Mesothelial cell of epicardium (in vitro differentiated cells): ENCODE results near the gene ASXL1. TPM values are rescaled to one million over a fixed set of nuclear protein-coding genes. Genes with fewer than 3 reads are reported as not detected.

Experiments used
- DNase-seq, 2 experiments: peaks; one replicate each; pipeline ENCODE4 v3.0.0; 2021; ENCODE audit warnings: low spot score in 2 of 2; ENCODE audit not compliant: unreplicated experiment in 2 of 2
- H3K27ac Mint-ChIP-seq: 2 replicates; pipeline ENCODE4 v1.8.0; 2021; ENCODE audit warnings: mixed read lengths
- H3K27me3 Mint-ChIP-seq: 2 replicates; pipeline ENCODE4 v1.8.0; 2021; ENCODE audit warnings: low read depth, mixed read lengths
- H3K36me3 Mint-ChIP-seq: 2 replicates; pipeline ENCODE4 v1.8.0; 2021; ENCODE audit warnings: mixed read lengths
- H3K4me1 Mint-ChIP-seq: 2 replicates; pipeline ENCODE4 v1.8.0; 2021; ENCODE audit warnings: mixed read lengths
- H3K4me3 Mint-ChIP-seq: 2 replicates; pipeline ENCODE4 v1.8.0; 2021; ENCODE audit warnings: mild to moderate bottlenecking, moderate library complexity, mixed read lengths
- H3K9me3 Mint-ChIP-seq: 2 replicates; pipeline ENCODE4 v1.8.0; 2021; ENCODE audit warnings: mixed read lengths
- total RNA-seq: library from RNA; stranded (reverse); gene quantifications from 3 replicates; pipeline ENCODE4 v1.2.1, GENCODE V29; 2021
- TF ChIP-seq, protein P1 (sequence below): fragments of 200-600 bp; sonication (generic); IDR thresholded peaks from one replicate; pipeline ENCODE4 v1.5.0; 2021; ENCODE audit warnings: antibody characterized with exemption; ENCODE audit not compliant: unreplicated experiment

ASXL1 gene
- total RNA-seq, 1 donor from 2014 or later: 182 TPM

DNA sequence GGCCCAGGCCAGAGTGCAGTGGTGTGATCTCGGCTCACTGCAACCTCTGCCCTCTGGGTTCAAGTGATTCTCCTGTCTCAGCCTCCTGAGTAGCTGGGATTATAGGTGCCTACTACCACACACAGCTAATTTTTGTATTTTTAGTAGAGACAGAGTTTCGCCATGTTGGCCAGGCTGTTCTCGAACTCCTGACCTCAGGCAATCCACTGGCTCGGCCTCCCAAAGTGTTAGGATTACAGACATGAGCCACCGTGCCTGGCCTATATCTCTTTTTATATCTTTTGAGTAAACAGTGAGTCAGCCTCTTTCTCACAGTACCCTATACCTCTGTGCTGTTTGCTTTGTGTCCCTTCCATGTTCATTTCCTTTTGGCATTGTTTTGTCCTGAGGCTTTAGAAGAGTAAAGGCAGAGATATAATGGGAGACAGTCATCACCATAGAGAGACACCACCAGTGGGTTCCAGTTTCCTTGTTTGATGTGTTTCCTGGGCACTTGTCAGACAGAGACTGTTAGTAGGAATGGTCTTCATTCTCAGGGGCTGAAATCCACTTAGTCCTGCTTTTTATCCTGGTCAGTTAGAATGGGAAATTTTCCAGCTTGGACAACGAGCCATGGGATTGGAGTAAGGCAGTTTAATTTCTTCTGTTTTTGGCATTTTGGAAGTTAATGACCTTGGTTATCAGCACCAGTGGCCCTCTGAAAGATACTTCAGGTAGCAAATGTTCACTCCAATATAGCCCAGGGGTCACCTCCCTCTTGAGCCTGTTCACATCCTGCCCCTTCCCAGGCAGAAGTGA lies 32.2 kb upstream of the ASXL1 start:
- Mint-ChIP-seq H3K4me1 (peaks cover 10% of the 10 kb centered on the region), H3K27me3 (no peaks in the 10 kb centered on the region), H3K36me3 (peaks cover 12% of the 10 kb centered on the region), H3K27ac (peak overlapping the region; percentile 45), H3K4me3 (no peak overlapping the region), H3K9me3 (no peaks in the 10 kb centered on the region)
- DNase-seq: no peak
- TF ChIP-seq, protein P1, sequence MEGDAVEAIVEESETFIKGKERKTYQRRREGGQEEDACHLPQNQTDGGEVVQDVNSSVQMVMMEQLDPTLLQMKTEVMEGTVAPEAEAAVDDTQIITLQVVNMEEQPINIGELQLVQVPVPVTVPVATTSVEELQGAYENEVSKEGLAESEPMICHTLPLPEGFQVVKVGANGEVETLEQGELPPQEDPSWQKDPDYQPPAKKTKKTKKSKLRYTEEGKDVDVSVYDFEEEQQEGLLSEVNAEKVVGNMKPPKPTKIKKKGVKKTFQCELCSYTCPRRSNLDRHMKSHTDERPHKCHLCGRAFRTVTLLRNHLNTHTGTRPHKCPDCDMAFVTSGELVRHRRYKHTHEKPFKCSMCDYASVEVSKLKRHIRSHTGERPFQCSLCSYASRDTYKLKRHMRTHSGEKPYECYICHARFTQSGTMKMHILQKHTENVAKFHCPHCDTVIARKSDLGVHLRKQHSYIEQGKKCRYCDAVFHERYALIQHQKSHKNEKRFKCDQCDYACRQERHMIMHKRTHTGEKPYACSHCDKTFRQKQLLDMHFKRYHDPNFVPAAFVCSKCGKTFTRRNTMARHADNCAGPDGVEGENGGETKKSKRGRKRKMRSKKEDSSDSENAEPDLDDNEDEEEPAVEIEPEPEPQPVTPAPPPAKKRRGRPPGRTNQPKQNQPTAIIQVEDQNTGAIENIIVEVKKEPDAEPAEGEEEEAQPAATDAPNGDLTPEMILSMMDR: no peak

DNA sequence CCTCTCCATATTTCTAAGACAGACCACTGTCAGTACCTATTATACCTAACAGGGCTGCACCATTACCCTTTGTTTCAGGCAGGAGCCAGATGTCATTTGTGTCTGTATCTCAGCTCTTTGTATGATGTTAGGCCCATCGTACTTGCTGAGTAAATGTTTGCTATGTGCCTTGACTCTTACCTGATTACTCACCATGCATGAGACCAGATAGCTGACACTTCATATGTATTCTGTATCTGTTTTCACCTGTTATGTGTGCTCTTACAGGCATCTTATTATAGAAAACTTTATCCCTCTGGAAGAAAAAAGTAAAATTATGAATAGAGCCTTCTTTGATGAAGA lies 31.7 kb upstream of the ASXL1 start:
- peak overlapping the region; percentile 45 for H3K27ac Mint-ChIP-seq
- TF ChIP-seq, protein P1: no peak
- no peaks in the 10 kb centered on the region for H3K9me3 Mint-ChIP-seq
- H3K27me3 Mint-ChIP-seq: no peaks in the 10 kb centered on the region
- no peak overlapping the region for H3K4me3 Mint-ChIP-seq
- DNase-seq: no peak
- H3K4me1 Mint-ChIP-seq: peaks cover 10% of the 10 kb centered on the region
- peaks cover 9% of the 10 kb centered on the region for H3K36me3 Mint-ChIP-seq

DNA sequence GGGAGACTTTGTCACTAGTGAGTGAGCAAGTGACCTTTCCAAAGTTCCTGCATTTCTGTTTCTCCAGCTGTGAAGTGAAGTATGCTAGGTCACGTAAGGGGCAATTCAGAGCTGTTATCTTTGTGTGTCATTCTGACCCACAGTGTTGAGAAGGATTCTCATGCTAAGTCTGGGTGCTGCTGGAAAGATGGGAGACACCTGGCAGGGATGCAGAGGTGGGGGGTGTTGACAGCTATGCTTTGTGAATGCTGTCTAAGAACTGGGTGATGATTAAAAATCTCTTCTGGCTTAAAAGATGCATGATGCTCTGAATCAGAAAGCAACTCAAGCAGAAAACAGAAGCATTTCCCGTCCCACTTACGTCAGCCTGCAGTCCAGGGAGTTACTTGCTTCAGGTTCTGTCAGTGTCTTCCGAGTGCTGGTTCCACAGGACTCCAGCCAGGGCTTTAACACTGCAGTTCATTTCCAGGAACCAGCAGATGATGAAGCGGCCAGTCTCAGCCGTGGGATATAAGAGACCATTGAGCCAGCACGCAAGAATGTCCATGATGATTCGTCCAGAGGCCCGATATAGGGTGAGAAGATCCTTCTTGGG lies 30.9 kb upstream of the ASXL1 start:
- TF ChIP-seq, protein P1: no peak
- Mint-ChIP-seq H3K9me3 (no peaks in the 10 kb centered on the region), H3K4me1 (peaks cover 10% of the 10 kb centered on the region), H3K4me3 (no peak overlapping the region), H3K36me3 (peaks cover 8% of the 10 kb centered on the region), H3K27me3 (no peaks in the 10 kb centered on the region), H3K27ac (peak overlapping the region; percentile 36)
- DNase-seq: no peak

DNA sequence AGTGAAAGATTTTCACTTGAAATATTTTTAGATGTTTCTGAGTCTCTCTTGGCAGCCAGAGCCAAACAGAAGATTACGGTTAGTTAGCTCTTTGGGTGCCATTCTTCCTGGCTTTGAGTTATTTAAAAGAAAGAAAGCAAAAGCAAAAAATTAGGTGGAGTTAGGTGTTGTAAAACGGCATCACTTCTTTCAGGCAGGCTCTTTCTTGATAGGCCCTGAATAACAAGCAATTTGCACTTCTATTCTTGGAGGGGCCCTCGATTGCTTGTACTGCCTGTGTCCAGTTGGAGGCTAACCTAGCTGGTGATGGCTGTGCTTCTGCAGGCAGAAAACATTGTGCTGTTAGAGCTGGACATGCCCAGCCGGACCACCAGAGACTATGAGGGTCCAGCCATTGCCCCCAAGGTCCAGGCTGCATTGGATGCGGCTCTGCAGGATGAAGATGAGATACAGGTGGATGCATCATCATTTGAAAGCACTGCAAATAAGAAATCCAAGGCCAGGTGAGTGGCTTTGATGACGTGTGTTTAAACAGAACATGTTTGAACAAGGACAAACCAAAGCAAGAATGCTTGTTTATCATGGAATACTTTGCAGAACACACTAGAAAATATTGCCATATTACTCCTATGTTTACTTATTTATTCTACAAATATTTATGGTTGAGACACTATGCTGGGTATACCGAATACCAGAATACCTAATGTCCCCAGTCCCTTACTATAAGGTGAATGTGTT lies 28.1 kb upstream of the ASXL1 start:
- H3K27ac Mint-ChIP-seq: no peak overlapping the region
- DNase-seq: no peak
- H3K4me1 Mint-ChIP-seq: peaks cover 10% of the 10 kb centered on the region
- TF ChIP-seq, protein P1: no peak
- H3K4me3 Mint-ChIP-seq: no peak overlapping the region
- H3K27me3 Mint-ChIP-seq: no peaks in the 10 kb centered on the region
- no peaks in the 10 kb centered on the region for H3K9me3 Mint-ChIP-seq
- H3K36me3 Mint-ChIP-seq: peaks cover 14% of the 10 kb centered on the region

DNA sequence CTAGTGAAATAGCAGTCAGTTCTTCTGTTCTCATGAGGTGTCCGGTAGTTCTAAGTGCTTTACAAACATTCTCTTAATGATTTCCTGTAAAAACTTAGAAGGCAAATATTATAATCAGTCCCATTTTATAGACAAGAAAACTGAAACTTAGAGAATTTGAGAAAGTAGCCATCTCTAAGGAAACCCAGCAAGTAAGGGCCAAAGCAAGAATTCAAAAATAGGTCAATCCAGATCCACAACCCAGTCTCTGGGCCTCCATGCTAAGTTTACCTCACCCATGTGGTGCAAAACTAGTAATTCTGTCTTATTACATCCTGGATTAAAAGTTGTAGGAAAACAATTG lies 27.6 kb upstream of the ASXL1 start:
- TF ChIP-seq, protein P1: no peak
- Mint-ChIP-seq H3K9me3 (no peaks in the 10 kb centered on the region), H3K36me3 (peaks cover 15% of the 10 kb centered on the region), H3K4me1 (peaks cover 10% of the 10 kb centered on the region), H3K27me3 (no peaks in the 10 kb centered on the region), H3K27ac (no peak overlapping the region), H3K4me3 (no peak overlapping the region)
- DNase-seq: no peak
